AG09319 (cell line): ENCODE data around the gene NKPD1.

ENCODE experiments used
- DNase-seq: peaks from one replicate; pipeline ENCODE4 v3.0.0-alpha.2; 2010; ENCODE audit warnings: low read depth; ENCODE audit errors: extremely low read depth
- CTCF ChIP-seq: IDR thresholded peaks from 2 replicates; pipeline ENCODE4 v1.5.1; 2011; ENCODE audit warnings: low read depth, mild to moderate bottlenecking, inconsistent platforms, low read length, moderate library complexity

NKPD1 gene

GRCh38 chr19:45137179-45137761 is 23.5 kb downstream of the NKPD1 start:
- no peak for DNase-seq
- TF ChIP-seq CTCF: no peak

- TF ChIP-seq CTCF: no peak
- DNase-seq: no peak
Observed at GRCh38 chr19:45136507-45137178, 24.1 kb downstream of the NKPD1 start.

GRCh38 chr19:45135176-45135885 is 25.5 kb downstream of the NKPD1 start:
- TF ChIP-seq CTCF: no peak

GRCh38 chr19:45133661-45134060 is 27.1 kb downstream of the NKPD1 start:
- no peak for DNase-seq
- TF ChIP-seq CTCF: no peak

More at GRCh38 chr19:45135176-45135885, 25.5 kb downstream of the NKPD1 start:
- DNase-seq: no peak

GRCh38 chr19:45130888-45131615 is 29.7 kb downstream of the NKPD1 start:
- TF ChIP-seq CTCF: no peak; the same call in 1 of the 2 replicates
- DNase-seq: no peak

GRCh38 chr19:45130236-45130635 is 30.5 kb downstream of the NKPD1 start:
- TF ChIP-seq CTCF: no peak
- no peak for DNase-seq
